ENCODE data around the gene RAB31. TPM values are rescaled to one million over a fixed set of nuclear protein-coding genes. Genes with fewer than 3 reads are reported as not detected.

RAB31 gene
- total RNA-seq, 1 experiment from 2014 or later: 32.9 TPM

DNA sequence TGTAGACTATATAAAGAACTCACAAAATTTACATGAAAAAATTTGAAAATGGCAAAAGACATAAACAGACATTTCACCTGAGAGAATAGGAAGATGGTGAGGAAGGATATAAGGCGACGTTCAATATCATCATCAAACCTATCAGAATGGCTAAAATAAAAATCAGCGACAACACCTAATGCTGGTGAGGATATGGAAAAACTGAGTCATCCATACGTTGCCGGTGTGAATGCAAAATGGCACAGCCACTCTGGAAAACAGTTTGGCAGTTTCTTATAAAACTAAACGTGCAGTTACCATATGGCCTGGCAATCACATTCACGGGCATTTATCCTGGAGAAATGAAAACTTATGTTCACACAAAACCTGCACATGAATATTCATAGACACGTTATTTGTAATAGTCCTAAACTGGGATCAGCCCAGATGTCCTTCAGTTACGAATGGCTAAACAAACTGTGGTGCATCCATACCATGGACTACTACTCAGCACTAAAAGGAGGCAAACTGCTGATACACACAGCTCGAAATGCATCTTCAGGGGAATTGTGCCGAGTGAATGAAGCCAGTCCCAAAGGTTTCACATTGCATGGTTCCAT lies 114.6 kb downstream of the RAB31 start (continued):
- TF ChIP-seq, protein P1, sequence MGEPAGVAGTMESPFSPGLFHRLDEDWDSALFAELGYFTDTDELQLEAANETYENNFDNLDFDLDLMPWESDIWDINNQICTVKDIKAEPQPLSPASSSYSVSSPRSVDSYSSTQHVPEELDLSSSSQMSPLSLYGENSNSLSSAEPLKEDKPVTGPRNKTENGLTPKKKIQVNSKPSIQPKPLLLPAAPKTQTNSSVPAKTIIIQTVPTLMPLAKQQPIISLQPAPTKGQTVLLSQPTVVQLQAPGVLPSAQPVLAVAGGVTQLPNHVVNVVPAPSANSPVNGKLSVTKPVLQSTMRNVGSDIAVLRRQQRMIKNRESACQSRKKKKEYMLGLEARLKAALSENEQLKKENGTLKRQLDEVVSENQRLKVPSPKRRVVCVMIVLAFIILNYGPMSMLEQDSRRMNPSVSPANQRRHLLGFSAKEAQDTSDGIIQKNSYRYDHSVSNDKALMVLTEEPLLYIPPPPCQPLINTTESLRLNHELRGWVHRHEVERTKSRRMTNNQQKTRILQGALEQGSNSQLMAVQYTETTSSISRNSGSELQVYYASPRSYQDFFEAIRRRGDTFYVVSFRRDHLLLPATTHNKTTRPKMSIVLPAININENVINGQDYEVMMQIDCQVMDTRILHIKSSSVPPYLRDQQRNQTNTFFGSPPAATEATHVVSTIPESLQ (CRISPR knock-in tag; IDR thresholded peaks at IDR 0.05): no peak
- TF ChIP-seq GABPB1 (CRISPR knock-in tag; IDR thresholded peaks at IDR 0.05): no peak
- TF ChIP-seq JAZF1 (CRISPR knock-in tag; IDR thresholded peaks at IDR 0.05): no peak
- no peak for TF ChIP-seq NFATC4 (CRISPR knock-in tag; IDR thresholded peaks at IDR 0.05)

DNA sequence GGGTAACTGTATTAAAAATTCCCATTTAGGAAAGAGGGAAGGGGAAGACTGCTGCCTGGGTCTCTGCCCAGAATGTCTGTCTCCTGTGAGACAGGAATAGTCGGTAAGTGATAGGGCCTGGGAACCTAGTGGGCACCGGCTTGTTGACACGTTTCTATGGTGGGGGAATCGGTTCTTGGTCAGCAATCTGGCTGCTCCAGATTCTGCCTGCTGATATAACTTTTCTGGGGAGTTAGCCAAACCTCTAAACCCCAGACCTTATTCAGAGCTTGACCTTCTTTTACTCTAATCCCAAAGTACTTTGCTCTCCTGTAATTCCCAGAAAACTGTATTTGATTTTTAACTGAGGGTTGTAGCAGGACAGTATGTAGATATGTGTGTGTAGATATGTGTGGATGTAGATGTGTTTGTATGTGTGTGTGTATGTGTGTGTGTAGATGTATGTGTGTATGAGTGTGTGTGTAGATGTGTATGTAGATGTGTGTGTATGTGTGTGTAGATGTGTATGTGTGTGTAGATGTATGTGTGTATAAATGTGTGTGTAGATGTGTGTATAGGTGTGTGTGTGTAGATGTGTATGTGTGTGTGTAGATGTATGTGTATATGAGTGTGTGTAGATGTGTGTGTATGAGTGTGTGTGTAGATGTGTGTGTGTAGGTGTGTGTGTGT lies 115.8 kb downstream of the RAB31 start:
- ChIA-PET POLR2A (no interaction called here), CTCF (no interaction called here)
- ATAC-seq (no peak), DNase-seq (ENCODE audit: low spot score) (no peak)
- TF ChIP-seq, protein P2, sequence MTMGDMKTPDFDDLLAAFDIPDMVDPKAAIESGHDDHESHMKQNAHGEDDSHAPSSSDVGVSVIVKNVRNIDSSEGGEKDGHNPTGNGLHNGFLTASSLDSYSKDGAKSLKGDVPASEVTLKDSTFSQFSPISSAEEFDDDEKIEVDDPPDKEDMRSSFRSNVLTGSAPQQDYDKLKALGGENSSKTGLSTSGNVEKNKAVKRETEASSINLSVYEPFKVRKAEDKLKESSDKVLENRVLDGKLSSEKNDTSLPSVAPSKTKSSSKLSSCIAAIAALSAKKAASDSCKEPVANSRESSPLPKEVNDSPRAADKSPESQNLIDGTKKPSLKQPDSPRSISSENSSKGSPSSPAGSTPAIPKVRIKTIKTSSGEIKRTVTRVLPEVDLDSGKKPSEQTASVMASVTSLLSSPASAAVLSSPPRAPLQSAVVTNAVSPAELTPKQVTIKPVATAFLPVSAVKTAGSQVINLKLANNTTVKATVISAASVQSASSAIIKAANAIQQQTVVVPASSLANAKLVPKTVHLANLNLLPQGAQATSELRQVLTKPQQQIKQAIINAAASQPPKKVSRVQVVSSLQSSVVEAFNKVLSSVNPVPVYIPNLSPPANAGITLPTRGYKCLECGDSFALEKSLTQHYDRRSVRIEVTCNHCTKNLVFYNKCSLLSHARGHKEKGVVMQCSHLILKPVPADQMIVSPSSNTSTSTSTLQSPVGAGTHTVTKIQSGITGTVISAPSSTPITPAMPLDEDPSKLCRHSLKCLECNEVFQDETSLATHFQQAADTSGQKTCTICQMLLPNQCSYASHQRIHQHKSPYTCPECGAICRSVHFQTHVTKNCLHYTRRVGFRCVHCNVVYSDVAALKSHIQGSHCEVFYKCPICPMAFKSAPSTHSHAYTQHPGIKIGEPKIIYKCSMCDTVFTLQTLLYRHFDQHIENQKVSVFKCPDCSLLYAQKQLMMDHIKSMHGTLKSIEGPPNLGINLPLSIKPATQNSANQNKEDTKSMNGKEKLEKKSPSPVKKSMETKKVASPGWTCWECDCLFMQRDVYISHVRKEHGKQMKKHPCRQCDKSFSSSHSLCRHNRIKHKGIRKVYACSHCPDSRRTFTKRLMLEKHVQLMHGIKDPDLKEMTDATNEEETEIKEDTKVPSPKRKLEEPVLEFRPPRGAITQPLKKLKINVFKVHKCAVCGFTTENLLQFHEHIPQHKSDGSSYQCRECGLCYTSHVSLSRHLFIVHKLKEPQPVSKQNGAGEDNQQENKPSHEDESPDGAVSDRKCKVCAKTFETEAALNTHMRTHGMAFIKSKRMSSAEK (CRISPR knock-in tag; IDR thresholded peaks at IDR 0.05; ENCODE audit: borderline replicate concordance): no peak
- TF ChIP-seq NR3C1 (CRISPR knock-in tag; conservative IDR thresholded peaks at IDR 0.05; ENCODE audit: low read depth) (no peak), ZNF416 (CRISPR knock-in tag; IDR thresholded peaks at IDR 0.05) (no peak), ELF4 (CRISPR knock-in tag; IDR thresholded peaks at IDR 0.05; ENCODE audit: low read depth) (no peak), ZNF232 (CRISPR knock-in tag; IDR thresholded peaks at IDR 0.05) (no peak), GRHL2 (CRISPR knock-in tag; IDR thresholded peaks at IDR 0.05; ENCODE audit: insufficient replicate concordance, severe bottlenecking) (no peak), NR2C2 (CRISPR knock-in tag; IDR thresholded peaks at IDR 0.05) (no peak), SMAD4 (CRISPR knock-in tag; IDR thresholded peaks at IDR 0.05) (no peak)
- TF ChIP-seq, protein P3, sequence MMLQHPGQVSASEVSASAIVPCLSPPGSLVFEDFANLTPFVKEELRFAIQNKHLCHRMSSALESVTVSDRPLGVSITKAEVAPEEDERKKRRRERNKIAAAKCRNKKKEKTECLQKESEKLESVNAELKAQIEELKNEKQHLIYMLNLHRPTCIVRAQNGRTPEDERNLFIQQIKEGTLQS (CRISPR knock-in tag; conservative IDR thresholded peaks at IDR 0.05): no peak
- TF ChIP-seq, protein P4, sequence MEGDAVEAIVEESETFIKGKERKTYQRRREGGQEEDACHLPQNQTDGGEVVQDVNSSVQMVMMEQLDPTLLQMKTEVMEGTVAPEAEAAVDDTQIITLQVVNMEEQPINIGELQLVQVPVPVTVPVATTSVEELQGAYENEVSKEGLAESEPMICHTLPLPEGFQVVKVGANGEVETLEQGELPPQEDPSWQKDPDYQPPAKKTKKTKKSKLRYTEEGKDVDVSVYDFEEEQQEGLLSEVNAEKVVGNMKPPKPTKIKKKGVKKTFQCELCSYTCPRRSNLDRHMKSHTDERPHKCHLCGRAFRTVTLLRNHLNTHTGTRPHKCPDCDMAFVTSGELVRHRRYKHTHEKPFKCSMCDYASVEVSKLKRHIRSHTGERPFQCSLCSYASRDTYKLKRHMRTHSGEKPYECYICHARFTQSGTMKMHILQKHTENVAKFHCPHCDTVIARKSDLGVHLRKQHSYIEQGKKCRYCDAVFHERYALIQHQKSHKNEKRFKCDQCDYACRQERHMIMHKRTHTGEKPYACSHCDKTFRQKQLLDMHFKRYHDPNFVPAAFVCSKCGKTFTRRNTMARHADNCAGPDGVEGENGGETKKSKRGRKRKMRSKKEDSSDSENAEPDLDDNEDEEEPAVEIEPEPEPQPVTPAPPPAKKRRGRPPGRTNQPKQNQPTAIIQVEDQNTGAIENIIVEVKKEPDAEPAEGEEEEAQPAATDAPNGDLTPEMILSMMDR (IDR thresholded peaks at IDR 0.05): no peak
- TF ChIP-seq, protein P5, sequence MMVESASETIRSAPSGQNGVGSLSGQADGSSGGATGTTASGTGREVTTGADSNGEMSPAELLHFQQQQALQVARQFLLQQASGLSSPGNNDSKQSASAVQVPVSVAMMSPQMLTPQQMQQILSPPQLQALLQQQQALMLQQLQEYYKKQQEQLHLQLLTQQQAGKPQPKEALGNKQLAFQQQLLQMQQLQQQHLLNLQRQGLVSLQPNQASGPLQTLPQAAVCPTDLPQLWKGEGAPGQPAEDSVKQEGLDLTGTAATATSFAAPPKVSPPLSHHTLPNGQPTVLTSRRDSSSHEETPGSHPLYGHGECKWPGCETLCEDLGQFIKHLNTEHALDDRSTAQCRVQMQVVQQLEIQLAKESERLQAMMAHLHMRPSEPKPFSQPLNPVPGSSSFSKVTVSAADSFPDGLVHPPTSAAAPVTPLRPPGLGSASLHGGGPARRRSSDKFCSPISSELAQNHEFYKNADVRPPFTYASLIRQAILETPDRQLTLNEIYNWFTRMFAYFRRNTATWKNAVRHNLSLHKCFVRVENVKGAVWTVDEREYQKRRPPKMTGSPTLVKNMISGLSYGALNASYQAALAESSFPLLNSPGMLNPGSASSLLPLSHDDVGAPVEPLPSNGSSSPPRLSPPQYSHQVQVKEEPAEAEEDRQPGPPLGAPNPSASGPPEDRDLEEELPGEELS (CRISPR knock-in tag; IDR thresholded peaks at IDR 0.05): no peak
- TF ChIP-seq, protein P6, sequence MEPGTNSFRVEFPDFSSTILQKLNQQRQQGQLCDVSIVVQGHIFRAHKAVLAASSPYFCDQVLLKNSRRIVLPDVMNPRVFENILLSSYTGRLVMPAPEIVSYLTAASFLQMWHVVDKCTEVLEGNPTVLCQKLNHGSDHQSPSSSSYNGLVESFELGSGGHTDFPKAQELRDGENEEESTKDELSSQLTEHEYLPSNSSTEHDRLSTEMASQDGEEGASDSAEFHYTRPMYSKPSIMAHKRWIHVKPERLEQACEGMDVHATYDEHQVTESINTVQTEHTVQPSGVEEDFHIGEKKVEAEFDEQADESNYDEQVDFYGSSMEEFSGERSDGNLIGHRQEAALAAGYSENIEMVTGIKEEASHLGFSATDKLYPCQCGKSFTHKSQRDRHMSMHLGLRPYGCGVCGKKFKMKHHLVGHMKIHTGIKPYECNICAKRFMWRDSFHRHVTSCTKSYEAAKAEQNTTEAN (CRISPR knock-in tag; IDR thresholded peaks at IDR 0.05): no peak
- TF ChIP-seq, protein P7, sequence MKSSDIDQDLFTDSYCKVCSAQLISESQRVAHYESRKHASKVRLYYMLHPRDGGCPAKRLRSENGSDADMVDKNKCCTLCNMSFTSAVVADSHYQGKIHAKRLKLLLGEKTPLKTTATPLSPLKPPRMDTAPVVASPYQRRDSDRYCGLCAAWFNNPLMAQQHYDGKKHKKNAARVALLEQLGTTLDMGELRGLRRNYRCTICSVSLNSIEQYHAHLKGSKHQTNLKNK (CRISPR knock-in tag; IDR thresholded peaks at IDR 0.05): no peak
- TF ChIP-seq, protein P8, sequence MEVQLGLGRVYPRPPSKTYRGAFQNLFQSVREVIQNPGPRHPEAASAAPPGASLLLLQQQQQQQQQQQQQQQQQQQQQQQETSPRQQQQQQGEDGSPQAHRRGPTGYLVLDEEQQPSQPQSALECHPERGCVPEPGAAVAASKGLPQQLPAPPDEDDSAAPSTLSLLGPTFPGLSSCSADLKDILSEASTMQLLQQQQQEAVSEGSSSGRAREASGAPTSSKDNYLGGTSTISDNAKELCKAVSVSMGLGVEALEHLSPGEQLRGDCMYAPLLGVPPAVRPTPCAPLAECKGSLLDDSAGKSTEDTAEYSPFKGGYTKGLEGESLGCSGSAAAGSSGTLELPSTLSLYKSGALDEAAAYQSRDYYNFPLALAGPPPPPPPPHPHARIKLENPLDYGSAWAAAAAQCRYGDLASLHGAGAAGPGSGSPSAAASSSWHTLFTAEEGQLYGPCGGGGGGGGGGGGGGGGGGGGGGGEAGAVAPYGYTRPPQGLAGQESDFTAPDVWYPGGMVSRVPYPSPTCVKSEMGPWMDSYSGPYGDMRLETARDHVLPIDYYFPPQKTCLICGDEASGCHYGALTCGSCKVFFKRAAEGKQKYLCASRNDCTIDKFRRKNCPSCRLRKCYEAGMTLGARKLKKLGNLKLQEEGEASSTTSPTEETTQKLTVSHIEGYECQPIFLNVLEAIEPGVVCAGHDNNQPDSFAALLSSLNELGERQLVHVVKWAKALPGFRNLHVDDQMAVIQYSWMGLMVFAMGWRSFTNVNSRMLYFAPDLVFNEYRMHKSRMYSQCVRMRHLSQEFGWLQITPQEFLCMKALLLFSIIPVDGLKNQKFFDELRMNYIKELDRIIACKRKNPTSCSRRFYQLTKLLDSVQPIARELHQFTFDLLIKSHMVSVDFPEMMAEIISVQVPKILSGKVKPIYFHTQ (CRISPR knock-in tag; IDR thresholded peaks at IDR 0.05): no peak
- TF ChIP-seq, protein P9, sequence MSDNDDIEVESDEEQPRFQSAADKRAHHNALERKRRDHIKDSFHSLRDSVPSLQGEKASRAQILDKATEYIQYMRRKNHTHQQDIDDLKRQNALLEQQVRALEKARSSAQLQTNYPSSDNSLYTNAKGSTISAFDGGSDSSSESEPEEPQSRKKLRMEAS (CRISPR knock-in tag; IDR thresholded peaks at IDR 0.05): no peak
- H3K27me3 Mint-ChIP-seq (ENCODE audit: low read depth): no peaks in the 10 kb centered on the region
- peaks cover 5% of the 10 kb centered on the region; the same call in 1 of the 2 replicates for H3K9me3 Mint-ChIP-seq
- H3K4me1 Mint-ChIP-seq: peaks cover 6% of the 10 kb centered on the region
- no peak overlapping the region for H3K4me3 Mint-ChIP-seq
- H3K27ac Mint-ChIP-seq: no peak overlapping the region
- peaks cover 5% of the 10 kb centered on the region for H3K36me3 Mint-ChIP-seq

All from WTC11 (cell line).